Measurements from ENCODE around the gene ZNF382. TPM values are rescaled to one million over a fixed set of nuclear protein-coding genes. Genes with fewer than 3 reads are reported as not detected.

Gene ZNF382
- total and polyA plus RNA-seq, 2 of the 4 experiments (the other 2 are of a cell fraction), result 0.80 to 4.5 TPM

DNA sequence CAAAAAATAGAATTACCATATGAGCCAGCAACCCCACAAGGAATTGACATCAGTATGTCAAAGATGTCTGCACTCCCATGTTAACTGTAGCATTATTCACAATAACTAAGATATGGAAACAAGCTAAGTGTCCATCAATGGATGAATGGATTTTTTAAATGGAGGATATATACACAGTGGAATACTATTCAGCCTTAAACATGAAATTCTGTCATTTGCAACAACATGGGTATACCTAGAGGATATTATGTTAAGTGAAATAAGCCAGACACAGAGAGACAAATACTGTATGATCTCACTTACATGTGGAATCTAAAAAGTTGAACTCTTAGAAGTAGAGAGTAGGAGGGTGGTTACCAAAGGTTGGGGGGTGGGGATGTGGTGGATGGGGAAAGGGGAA, 74.3 kb downstream of the ZNF382 start:
- no peak overlapping the region for H3K56ac ChIP-seq (ENCODE audit: extremely low read depth, insufficient read depth, low read length)
- H2AFZ ChIP-seq (replicated peaks; ENCODE audit: low read length, poor library complexity), result no peak overlapping the region
- peaks cover 3 to 4% of the 10 kb centered on the region in 2 experiments; a peak in 1 of 4 replicates for H3K79me1 ChIP-seq (ENCODE audit: low read depth in 1 of 2, low read length in 2 of 2)
- ATAC-seq (ENCODE audit: low read depth) (no peak), DNase-seq (no peak)
- H3K27me3 ChIP-seq (ENCODE audit: control insufficient read depth, insufficient read depth, low read length), result no peaks in the 10 kb centered on the region
- no peak overlapping the region for H3K23ac ChIP-seq (ENCODE audit: low read depth, low read length)
- CTCF ChIA-PET, result no interaction called here
- H4K20me1 ChIP-seq (ENCODE audit: insufficient read depth, low read length), result no peaks in the 10 kb centered on the region
- H2BK5ac ChIP-seq (ENCODE audit: low read depth, low read length, poor library complexity, severe bottlenecking), result no peak overlapping the region
- no TSS peak for BruUV-seq (replicated peaks)
- dilution Hi-C loops (cut with HindIII; ENCODE audit: low sequenced_read_pairs, unreplicated experiment), result no loop called here
- no peak overlapping the region for H3K9ac ChIP-seq (ENCODE audit: low read depth, low read length)
- H2AK5ac ChIP-seq (ENCODE audit: low read depth, low read length), result no peak overlapping the region
- H3K4me1 ChIP-seq (ENCODE audit: control insufficient read depth, insufficient read depth, low read length), result no peaks in the 10 kb centered on the region
- no peak overlapping the region for H4K5ac ChIP-seq (ENCODE audit: low read depth, low read length)
- no peak overlapping the region for H3K18ac ChIP-seq (ENCODE audit: low read depth, low read length)
- H3K9me1 ChIP-seq (ENCODE audit: insufficient read depth, low read length), result no peaks in the 10 kb centered on the region
- H3K9me3 ChIP-seq (ENCODE audit: control insufficient read depth, insufficient read depth, low read length), result peaks cover 10% of the 10 kb centered on the region
- H2AK9ac ChIP-seq (replicated peaks; ENCODE audit: low read depth, low read length, poor library complexity), result no peak overlapping the region
- no peak overlapping the region for H3K4ac ChIP-seq (ENCODE audit: low read depth, low read length)
- intact Hi-C loops (cut with micrococcal nuclease), result no loop called here
- H2BK120ac ChIP-seq (ENCODE audit: low read depth, low read length), result no peak overlapping the region
- TF ChIP-seq FOS (IDR thresholded peaks at IDR 0.05; ENCODE audit: low read depth, low read length) (no peak), RAD21 (IDR thresholded peaks at IDR 0.05; ENCODE audit: low read length) (no peak), SMC3 (IDR thresholded peaks at IDR 0.05; ENCODE audit: low read depth, low read length) (no peak), RFX5 (IDR thresholded peaks at IDR 0.05; ENCODE audit: low read depth, low read length) (no peak), BHLHE40 (IDR thresholded peaks at IDR 0.05; ENCODE audit: low read depth, low read length) (no peak)
- H4K8ac ChIP-seq (ENCODE audit: low read depth in 2 of 2, low read length in 2 of 2), result no peak overlapping the region
- no peak overlapping the region for H3K4me3 ChIP-seq (ENCODE audit: insufficient read depth, low read depth, low read length)
- no peak overlapping the region for H3K4me2 ChIP-seq (ENCODE audit: low read depth, low read length)
- no peak overlapping the region for H3K27ac ChIP-seq (ENCODE audit: insufficient read depth, low read length)
- in situ Hi-C loops (cut with MboI; ENCODE audit: low sequenced_read_pairs), result no loop called here
- peaks cover 6% of the 10 kb centered on the region; the same call in 1 of the 2 replicates for H3K36me3 ChIP-seq (ENCODE audit: control insufficient read depth, insufficient read depth, low read length)
- no peak overlapping the region for H2BK15ac ChIP-seq (ENCODE audit: low read depth, low read length)
- POLR2A ChIA-PET (ENCODE audit: unreplicated experiment), result no interaction called here
- no peak overlapping the region for H2BK20ac ChIP-seq (ENCODE audit: low read depth, low read length)
- H4K91ac ChIP-seq (ENCODE audit: insufficient read depth, low read depth, low read length), result no peak overlapping the region
- no peak overlapping the region for H3K14ac ChIP-seq (replicated peaks; ENCODE audit: low read depth, low read length)

Other genes with a start within 250 kb of the ZNF382 start
- gene ZFP14, start 226.1 kb upstream of the ZNF382 start, total RNA-seq (2012; rRNA removed), result 2.0 and 2.2 TPM in 2 replicates
- 0.46 and 0.67 TPM in 2 replicates for gene ZFP14, start 226.1 kb upstream of the ZNF382 start, polyA plus RNA-seq (2012; rRNA removed)
- 3.9 and 5.0 TPM in 2 replicates for gene ZFP82, start 186.7 kb upstream of the ZNF382 start, total RNA-seq (2012; rRNA removed)
- 1.4 and 1.6 TPM in 2 replicates for gene ZFP82, start 186.7 kb upstream of the ZNF382 start, polyA plus RNA-seq (2012; rRNA removed)
- 4.8 and 8.6 TPM in 2 replicates for gene ZNF566, start 115.8 kb upstream of the ZNF382 start, total RNA-seq (2012; rRNA removed)
- 1.3 and 3.0 TPM in 2 replicates for gene ZNF566, start 115.8 kb upstream of the ZNF382 start, polyA plus RNA-seq (2012; rRNA removed)
- 11.3 and 15.0 TPM in 2 replicates for gene ZNF260, start 77.0 kb upstream of the ZNF382 start, total RNA-seq (2012; rRNA removed)
- 2.5 and 4.0 TPM in 2 replicates for gene ZNF260, start 77.0 kb upstream of the ZNF382 start, polyA plus RNA-seq (2012; rRNA removed)
- 6.8 and 8.6 TPM in 2 replicates for gene ZNF529, start 32.0 kb upstream of the ZNF382 start, total RNA-seq (2012; rRNA removed)
- gene ZNF529, start 32.0 kb upstream of the ZNF382 start, polyA plus RNA-seq (2012; rRNA removed), result 2.4 and 2.7 TPM in 2 replicates
- gene ZNF461, start 61.5 kb downstream of the ZNF382 start, total RNA-seq (2012; rRNA removed), result 9.1 and 12.8 TPM in 2 replicates
- gene ZNF461, start 61.5 kb downstream of the ZNF382 start, polyA plus RNA-seq (2012; rRNA removed), result 2.2 TPM in 2 replicates
- 5.3 and 6.1 TPM in 2 replicates for gene ZNF567, start 82.3 kb downstream of the ZNF382 start, total RNA-seq (2012; rRNA removed)
- gene ZNF567, start 82.3 kb downstream of the ZNF382 start, polyA plus RNA-seq (2012; rRNA removed), result 3.4 and 3.8 TPM in 2 replicates
- gene ZNF850, start 167.5 kb downstream of the ZNF382 start, total RNA-seq (2012; rRNA removed), result 7.2 and 8.3 TPM in 2 replicates
- gene ZNF850, start 167.5 kb downstream of the ZNF382 start, polyA plus RNA-seq (2012; rRNA removed), result 0.90 and 1.1 TPM in 2 replicates
- 4.3 and 6.4 TPM in 2 replicates for gene ZNF790, start 233.1 kb downstream of the ZNF382 start, total RNA-seq (2012; rRNA removed)
- gene ZNF790, start 233.1 kb downstream of the ZNF382 start, polyA plus RNA-seq (2012; rRNA removed), result 0.97 and 1.5 TPM in 2 replicates
- gene ZNF345, start 245.6 kb downstream of the ZNF382 start, total RNA-seq (2012; rRNA removed), result 2.5 and 3.0 TPM in 2 replicates
- gene ZNF345, start 245.6 kb downstream of the ZNF382 start, polyA plus RNA-seq (2012; rRNA removed), result 1.5 and 1.8 TPM in 2 replicates

Measured in IMR-90 (cell line).